NOMO-1 (cell line): ENCODE measurements around the gene VEZT.
A peak's percentile ranks its signal among the peaks of the same experiment; 100 is the strongest.
"Not testable (repeated sequence)": the region's sequence is repeated elsewhere in the genome, so short reads cannot be mapped to it uniquely, and the experiment has no call there.

Experiments used
- DNase-seq, 2 experiments: peaks; one replicate each; lab custom pipeline; 2025; ENCODE audit not compliant: unreplicated experiment in 2 of 2; lab: John Stamatoyannopoulos, UW

Gene VEZT

GRCh38 chr12:95224202-95225170 is 6.9 kb downstream of the VEZT start:
- no peak for DNase-seq

- no peak for DNase-seq
Observed at GRCh38 chr12:95225645-95226212, 8.1 kb downstream of the VEZT start.

GRCh38 chr12:95227818-95228356 is 10.3 kb downstream of the VEZT start:
- peak; percentile 2 to 19 for DNase-seq

- DNase-seq: no peak
Observed at GRCh38 chr12:95228617-95229016, 11.0 kb downstream of the VEZT start.

- no peak for DNase-seq
Observed at GRCh38 chr12:95229636-95230035, 12.0 kb downstream of the VEZT start.

- DNase-seq: no peak
Observed at GRCh38 chr12:95230313-95230712, 12.7 kb downstream of the VEZT start.

GRCh38 chr12:95231190-95231589 is 13.6 kb downstream of the VEZT start:
- DNase-seq: no peak

GRCh38 chr12:95234187-95234586 is 16.6 kb downstream of the VEZT start:
- DNase-seq: not testable (repeated sequence)

- not testable (repeated sequence) for DNase-seq
Observed at GRCh38 chr12:95235621-95236020, 18.0 kb downstream of the VEZT start.

- DNase-seq: no peak
Observed at GRCh38 chr12:95237315-95237714, 19.7 kb downstream of the VEZT start.

- no peak for DNase-seq
Observed at GRCh38 chr12:95238150-95238549, 20.5 kb downstream of the VEZT start.

GRCh38 chr12:95239216-95239615 is 21.6 kb downstream of the VEZT start:
- DNase-seq: no peak

GRCh38 chr12:95239835-95240234 is 22.2 kb downstream of the VEZT start:
- DNase-seq: not testable (repeated sequence)

- DNase-seq: no peak
Observed at GRCh38 chr12:95240556-95240955, 22.9 kb downstream of the VEZT start.

- not testable (repeated sequence) for DNase-seq
Observed at GRCh38 chr12:95241138-95241537, 23.5 kb downstream of the VEZT start.

GRCh38 chr12:95241761-95242506 is 24.3 kb downstream of the VEZT start:
- DNase-seq: no peak

- DNase-seq: no peak
Observed at GRCh38 chr12:95243497-95244183, 26.0 kb downstream of the VEZT start.

GRCh38 chr12:95244350-95244749 is 26.7 kb downstream of the VEZT start:
- no peak for DNase-seq

- no peak for DNase-seq
Observed at GRCh38 chr12:95248095-95248494, 30.5 kb downstream of the VEZT start.

- DNase-seq: no peak
Observed at GRCh38 chr12:95248604-95249360, 31.2 kb downstream of the VEZT start.
